Neutrophil (primary cell): Measurements from ENCODE around the gene SLC17A1.

ENCODE experiments used
- H3K27ac ChIP-seq: fragments of 200-600 bp; sonication (generic); 2 replicates; pipeline ENCODE4 v1.5.1; 2016; ENCODE audit warnings: mild to moderate bottlenecking, moderate library complexity
- H3K27me3 ChIP-seq: fragments of 200-600 bp; sonication (generic); 2 replicates; pipeline ENCODE4 v1.6.0; 2016; ENCODE audit warnings: mild to moderate bottlenecking
- H3K36me3 ChIP-seq: fragments of 200-600 bp; sonication (generic); 2 replicates; pipeline ENCODE4 v1.5.1; 2017
- H3K4me1 ChIP-seq, 2 experiments: fragments of 200-600 bp in 1 of 2; sonication (generic) in 1 of 2; 1 replicate in 1 of 2; 2 replicates in 1 of 2; pipeline versions ENCODE4 v1.5.1 to v1.6.1; 2013 to 2016; ENCODE audit warnings: low read depth in 1 of 2, low read length in 1 of 2, mild to moderate bottlenecking in 1 of 2, moderate library complexity in 1 of 2; ENCODE audit not compliant: control insufficient read depth in 1 of 2, insufficient read depth in 1 of 2
- H3K4me3 ChIP-seq, 2 experiments: fragments of 200-600 bp in 1 of 2; sonication (generic) in 1 of 2; 1 replicate in 1 of 2; 2 replicates in 1 of 2; pipeline ENCODE4 v1.5.1; 2013 to 2016; ENCODE audit warnings: low read depth in 1 of 2, low read length in 1 of 2, mild to moderate bottlenecking in 1 of 2, moderate library complexity in 1 of 2
- H3K9me3 ChIP-seq: fragments of 200-600 bp; sonication (generic); 2 replicates; pipeline ENCODE4 v1.5.1; 2016
- TF ChIP-seq, protein P1 (sequence below): fragments of 200-600 bp; sonication (generic); IDR thresholded peaks from 2 replicates; pipeline ENCODE4 v1.5.1; 2016; ENCODE audit warnings: antibody characterized with exemption

The SLC17A1 gene

DNA sequence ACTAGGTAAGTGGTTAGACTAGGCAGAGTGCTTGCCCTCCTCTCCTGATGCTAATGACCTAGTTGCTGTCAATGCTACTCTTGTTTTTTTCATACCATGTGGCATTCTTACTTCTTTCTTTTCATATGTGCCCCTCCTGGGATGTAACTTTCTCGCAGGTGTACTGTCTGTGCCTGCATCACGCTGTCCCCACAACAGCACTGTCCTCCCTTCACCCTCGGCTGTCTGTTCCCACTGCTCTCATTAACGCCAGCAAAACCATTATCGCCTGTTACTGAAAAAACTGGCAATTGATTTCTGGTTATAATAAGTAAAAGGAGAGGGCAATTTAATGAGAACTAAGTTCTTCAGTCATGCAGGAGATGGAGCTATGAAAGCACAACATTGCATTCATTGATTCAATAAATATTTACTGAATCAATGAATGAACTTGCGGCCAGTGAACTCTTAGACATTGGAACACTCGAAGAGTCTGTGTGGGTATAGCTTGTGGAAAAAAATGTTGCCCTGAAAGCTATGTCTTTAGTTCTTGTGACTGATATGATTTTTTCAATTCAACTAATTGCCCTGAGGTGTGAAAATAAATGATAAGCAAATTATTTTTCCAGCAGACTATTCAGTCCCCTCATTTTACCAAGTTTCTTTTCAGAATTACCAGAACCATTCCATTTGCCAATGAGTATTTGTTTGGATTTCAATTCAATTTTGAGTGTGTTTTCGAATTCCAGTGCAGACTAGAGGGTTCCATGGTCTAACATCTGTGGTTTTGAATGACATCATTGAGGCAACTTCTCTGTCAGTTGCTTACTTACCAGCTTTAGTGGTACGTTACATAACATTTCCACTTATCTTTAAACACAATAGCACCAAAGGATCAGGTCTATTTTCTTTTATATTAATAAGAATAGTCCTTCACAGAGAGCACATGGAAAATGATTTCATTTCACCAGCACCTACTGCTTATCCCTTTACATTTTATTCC is 75.2 kb downstream of the SLC17A1 start:
- no peaks in the 10 kb centered on the region for H3K36me3 ChIP-seq
- TF ChIP-seq, protein P1, sequence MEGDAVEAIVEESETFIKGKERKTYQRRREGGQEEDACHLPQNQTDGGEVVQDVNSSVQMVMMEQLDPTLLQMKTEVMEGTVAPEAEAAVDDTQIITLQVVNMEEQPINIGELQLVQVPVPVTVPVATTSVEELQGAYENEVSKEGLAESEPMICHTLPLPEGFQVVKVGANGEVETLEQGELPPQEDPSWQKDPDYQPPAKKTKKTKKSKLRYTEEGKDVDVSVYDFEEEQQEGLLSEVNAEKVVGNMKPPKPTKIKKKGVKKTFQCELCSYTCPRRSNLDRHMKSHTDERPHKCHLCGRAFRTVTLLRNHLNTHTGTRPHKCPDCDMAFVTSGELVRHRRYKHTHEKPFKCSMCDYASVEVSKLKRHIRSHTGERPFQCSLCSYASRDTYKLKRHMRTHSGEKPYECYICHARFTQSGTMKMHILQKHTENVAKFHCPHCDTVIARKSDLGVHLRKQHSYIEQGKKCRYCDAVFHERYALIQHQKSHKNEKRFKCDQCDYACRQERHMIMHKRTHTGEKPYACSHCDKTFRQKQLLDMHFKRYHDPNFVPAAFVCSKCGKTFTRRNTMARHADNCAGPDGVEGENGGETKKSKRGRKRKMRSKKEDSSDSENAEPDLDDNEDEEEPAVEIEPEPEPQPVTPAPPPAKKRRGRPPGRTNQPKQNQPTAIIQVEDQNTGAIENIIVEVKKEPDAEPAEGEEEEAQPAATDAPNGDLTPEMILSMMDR = no peak
- no peak overlapping the region for H3K4me3 ChIP-seq
- H3K27ac ChIP-seq = no peak overlapping the region
- no peaks in the 10 kb centered on the region for H3K27me3 ChIP-seq
- H3K4me1 ChIP-seq = no peaks in the 10 kb centered on the region
- H3K9me3 ChIP-seq = no peaks in the 10 kb centered on the region

- H3K27me3 ChIP-seq = no peaks in the 10 kb centered on the region
- H3K4me3 ChIP-seq = no peak overlapping the region
- TF ChIP-seq, protein P1 = no peak
- H3K36me3 ChIP-seq = no peaks in the 10 kb centered on the region
- no peak overlapping the region for H3K27ac ChIP-seq
- H3K4me1 ChIP-seq = no peaks in the 10 kb centered on the region
- no peaks in the 10 kb centered on the region for H3K9me3 ChIP-seq
Observed at GRCh38 chr6:25755483-25755882, 76.4 kb downstream of the SLC17A1 start.

- H3K4me3 ChIP-seq = no peak within 1 kb of the TSS
- no peak within 1 kb of the TSS for H3K27ac ChIP-seq
- TF ChIP-seq, protein P1 = no peak
- no peaks in the 10 kb centered on the region for H3K9me3 ChIP-seq
- H3K4me1 ChIP-seq = peaks cover 0 to 4% of the 10 kb centered on the region in 2 experiments
- no peaks in the 10 kb centered on the region for H3K36me3 ChIP-seq
- H3K27me3 ChIP-seq = no peaks in the 10 kb centered on the region
Observed at GRCh38 chr6:25754535-25754934, 77.3 kb downstream of the SLC17A1 start, which contains the start of gene SLC17A4. SLC17A4 (plus strand) TSS chr6:25754742; CDS start chr6:25761963, 7,221 bp downstream.

- H3K27me3 ChIP-seq = no peaks in the 10 kb centered on the region
- no peak overlapping the region for H3K27ac ChIP-seq
- peaks cover 0 to 4% of the 10 kb centered on the region in 2 experiments for H3K4me1 ChIP-seq
- TF ChIP-seq, protein P1 = no peak
- H3K9me3 ChIP-seq = no peaks in the 10 kb centered on the region
- H3K36me3 ChIP-seq = no peaks in the 10 kb centered on the region
- no peak overlapping the region for H3K4me3 ChIP-seq
Observed at GRCh38 chr6:25753079-25753478, 78.8 kb downstream of the SLC17A1 start.

- TF ChIP-seq, protein P1 = no peak
- no peak overlapping the region for H3K4me3 ChIP-seq
- H3K4me1 ChIP-seq = peaks cover 0 to 4% of the 10 kb centered on the region in 2 experiments
- no peaks in the 10 kb centered on the region for H3K27me3 ChIP-seq
- no peaks in the 10 kb centered on the region for H3K36me3 ChIP-seq
- no peak overlapping the region for H3K27ac ChIP-seq
- H3K9me3 ChIP-seq = no peaks in the 10 kb centered on the region
Observed at GRCh38 chr6:25750906-25751305, 80.9 kb downstream of the SLC17A1 start.
